22Rv1 (cell line): Measurements from ENCODE around the gene EPHA10.
"Not testable (repeated sequence)": the region's sequence is repeated elsewhere in the genome, so short reads cannot be mapped to it uniquely, and the experiment has no call there.

Source experiments
- H3K27ac ChIP-seq: fragments of 450-650 bp; 2 replicates; pipeline ENCODE4 v1.5.1; 2017
- ZFX ChIP-seq: fragments of 450-650 bp; IDR thresholded peaks from 2 replicates; pipeline ENCODE4 v1.6.1; 2017; ENCODE audit warnings: antibody characterized with exemption, borderline replicate concordance
- TF ChIP-seq, protein P1 (sequence below): fragments of 450-650 bp; IDR thresholded peaks from 2 replicates; pipeline ENCODE4 v1.5.1; 2017; ENCODE audit warnings: mild to moderate bottlenecking

Gene EPHA10

DNA sequence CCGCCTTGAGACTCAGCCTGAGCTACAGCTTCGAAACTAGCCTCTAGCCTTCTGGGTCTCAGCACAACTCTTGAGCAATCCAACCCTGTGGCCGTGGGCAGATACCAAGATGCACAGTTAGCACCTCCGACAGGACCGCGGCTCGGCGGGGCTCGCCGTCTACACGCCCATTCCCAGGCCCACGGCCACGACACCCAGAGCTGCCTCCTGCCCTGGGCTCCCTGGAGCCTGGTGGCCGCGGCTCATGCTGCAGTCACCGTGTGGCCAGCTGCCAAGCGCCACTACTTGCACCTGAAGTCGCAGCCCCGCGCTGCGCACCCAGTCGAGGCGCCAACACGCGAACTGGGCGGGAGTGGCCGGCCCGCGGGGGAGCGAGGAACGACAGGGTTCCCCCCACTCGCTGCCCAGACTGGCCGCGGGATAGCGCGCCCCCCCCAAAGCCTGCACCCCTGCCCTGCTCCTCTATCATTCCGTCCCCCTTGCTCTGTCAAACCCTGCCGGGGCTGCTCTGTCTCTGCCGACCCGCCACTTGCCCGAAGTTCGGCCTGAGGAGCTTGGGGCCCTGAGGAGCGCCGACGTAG is 73.3 kb downstream of the EPHA10 start:
- H3K27ac ChIP-seq = peak overlapping the region; percentile 83
- TF ChIP-seq, protein P1, sequence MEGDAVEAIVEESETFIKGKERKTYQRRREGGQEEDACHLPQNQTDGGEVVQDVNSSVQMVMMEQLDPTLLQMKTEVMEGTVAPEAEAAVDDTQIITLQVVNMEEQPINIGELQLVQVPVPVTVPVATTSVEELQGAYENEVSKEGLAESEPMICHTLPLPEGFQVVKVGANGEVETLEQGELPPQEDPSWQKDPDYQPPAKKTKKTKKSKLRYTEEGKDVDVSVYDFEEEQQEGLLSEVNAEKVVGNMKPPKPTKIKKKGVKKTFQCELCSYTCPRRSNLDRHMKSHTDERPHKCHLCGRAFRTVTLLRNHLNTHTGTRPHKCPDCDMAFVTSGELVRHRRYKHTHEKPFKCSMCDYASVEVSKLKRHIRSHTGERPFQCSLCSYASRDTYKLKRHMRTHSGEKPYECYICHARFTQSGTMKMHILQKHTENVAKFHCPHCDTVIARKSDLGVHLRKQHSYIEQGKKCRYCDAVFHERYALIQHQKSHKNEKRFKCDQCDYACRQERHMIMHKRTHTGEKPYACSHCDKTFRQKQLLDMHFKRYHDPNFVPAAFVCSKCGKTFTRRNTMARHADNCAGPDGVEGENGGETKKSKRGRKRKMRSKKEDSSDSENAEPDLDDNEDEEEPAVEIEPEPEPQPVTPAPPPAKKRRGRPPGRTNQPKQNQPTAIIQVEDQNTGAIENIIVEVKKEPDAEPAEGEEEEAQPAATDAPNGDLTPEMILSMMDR = no peak
- TF ChIP-seq ZFX = no peak

DNA sequence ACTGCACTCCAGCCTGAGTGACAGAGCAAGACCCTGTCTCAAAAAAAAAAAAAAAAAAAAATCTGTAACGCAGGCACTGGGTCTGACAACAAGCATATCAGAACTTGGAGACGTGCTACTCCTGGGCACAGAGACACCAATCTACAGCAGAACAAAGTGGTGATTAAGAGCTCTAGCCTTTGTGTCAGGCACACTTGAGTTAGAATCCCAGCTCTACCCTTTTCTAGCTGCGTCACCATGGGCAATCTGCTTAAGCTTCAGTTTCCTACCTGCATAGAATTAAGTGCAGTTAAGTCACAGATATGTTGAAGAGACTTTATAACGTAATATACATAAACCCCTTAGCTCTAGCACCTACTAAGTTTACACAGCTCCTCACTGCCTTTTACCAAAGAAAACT is 76.0 kb downstream of the EPHA10 start:
- TF ChIP-seq ZFX = no peak
- TF ChIP-seq, protein P1 = no peak
- no peak overlapping the region for H3K27ac ChIP-seq

DNA sequence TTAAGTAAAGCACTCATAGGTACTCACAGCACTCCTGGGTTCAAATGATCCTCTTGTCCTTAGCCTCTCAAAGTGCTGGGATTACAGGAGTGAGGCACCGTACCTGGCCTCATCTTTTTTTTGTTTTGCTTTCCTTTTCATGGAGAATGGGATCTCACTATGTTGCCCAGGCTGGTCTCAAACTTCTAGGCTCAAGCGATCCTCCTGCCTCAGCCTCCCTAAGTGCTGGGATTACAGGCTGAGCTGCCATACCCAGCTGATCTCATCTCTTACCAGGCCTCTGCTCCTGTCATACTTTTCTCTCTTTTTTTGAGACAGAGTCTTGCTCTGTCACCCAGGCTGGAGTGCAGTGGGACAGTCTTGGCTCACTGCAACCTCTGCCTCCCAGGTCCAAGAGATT is 77.2 kb downstream of the EPHA10 start:
- H3K27ac ChIP-seq = not testable (repeated sequence)

DNA sequence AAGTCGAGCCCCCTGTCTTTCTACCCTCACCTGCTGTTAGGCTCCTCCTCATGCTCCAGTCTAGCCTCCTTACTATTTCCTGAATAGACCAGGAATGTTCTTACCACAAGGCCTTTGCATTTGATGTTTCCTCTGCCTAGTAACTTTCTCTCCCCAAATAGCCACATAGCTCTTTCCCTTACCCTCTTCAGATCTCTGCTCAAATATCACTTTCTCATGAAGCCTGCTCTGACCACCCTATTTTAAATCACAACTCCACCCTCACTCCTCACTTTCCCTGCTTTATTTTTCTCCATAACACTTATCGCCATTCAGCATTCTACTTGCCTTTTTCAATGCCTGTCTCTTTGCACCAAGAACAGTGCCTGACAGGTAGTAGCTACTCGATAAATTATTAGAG is 79.2 kb downstream of the EPHA10 start:
- TF ChIP-seq ZFX = no peak
- TF ChIP-seq, protein P1 = no peak
- no peak overlapping the region for H3K27ac ChIP-seq

DNA sequence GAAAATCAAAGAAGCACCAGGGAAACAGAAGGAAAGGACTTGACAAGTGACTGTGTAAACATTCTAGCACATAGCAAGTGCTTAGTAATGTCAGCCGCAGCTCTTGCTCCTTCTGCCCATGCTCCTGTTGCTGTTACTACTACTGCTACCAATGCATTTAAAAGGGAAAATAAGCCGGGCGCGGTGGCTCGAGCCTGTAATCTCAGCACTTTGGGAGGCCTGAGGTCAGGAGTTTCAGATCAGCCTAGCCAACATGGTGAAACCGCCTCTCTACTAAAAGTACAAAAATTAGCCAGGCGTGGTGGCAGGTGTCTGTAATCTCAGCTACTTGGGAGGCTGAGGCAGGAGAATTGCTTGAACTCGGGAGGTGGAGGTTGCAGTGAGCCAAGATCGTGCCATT is 80.7 kb downstream of the EPHA10 start:
- H3K27ac ChIP-seq = not testable (repeated sequence)

DNA sequence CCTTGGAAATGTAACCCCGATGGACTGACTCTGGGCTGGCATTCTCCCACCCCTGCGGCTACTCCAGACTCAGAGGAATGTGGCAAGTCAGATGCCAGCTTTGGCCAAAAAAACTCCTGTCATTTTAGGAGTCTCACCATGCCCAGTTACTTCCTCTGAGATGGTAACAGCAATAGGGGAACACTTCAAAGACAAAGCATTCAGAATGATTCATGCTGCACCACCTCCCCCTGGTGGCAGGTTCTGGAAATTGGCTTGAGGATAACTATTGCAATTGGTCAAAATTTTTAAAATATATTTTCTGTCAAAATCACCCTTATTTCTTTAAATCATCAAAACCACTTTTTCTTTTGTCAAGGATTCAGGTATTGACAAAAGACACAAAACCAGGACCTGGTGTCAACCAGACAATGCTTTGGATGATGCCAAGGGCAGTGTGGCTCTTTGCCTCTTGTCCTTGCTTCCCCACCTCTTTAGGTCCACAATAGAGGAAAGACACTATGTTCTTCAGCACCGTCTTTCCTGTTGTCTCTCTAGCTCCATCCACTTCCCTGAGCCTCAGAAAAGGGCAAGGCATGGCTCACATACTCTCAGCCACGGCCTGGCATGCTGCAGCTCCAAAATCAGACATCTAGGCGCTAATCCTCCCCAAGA is 82.5 kb downstream of the EPHA10 start:
- no peak overlapping the region for H3K27ac ChIP-seq
- TF ChIP-seq, protein P1 = peak; percentile 91
- TF ChIP-seq ZFX = no peak

DNA sequence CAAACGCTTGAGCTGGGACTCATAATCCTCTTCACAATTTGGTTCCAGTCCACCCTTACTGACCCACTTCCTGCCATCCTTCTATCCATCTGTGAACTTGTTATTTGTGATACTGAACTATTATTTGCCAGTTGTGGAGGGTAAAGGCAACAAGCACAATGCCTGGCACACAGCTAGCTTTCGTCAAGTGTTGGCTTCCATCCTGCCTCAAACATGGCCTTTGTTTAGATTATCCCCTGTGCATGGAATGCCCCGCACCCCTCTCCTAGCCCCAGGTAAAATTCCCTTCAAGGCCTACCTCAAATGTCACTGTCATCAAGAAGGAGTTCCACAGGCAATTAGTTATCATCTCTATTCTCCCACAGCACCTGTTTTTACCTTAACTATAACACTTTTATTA is 84.0 kb downstream of the EPHA10 start:
- H3K27ac ChIP-seq = no peak overlapping the region
- TF ChIP-seq ZFX = no peak
- TF ChIP-seq, protein P1 = no peak

DNA sequence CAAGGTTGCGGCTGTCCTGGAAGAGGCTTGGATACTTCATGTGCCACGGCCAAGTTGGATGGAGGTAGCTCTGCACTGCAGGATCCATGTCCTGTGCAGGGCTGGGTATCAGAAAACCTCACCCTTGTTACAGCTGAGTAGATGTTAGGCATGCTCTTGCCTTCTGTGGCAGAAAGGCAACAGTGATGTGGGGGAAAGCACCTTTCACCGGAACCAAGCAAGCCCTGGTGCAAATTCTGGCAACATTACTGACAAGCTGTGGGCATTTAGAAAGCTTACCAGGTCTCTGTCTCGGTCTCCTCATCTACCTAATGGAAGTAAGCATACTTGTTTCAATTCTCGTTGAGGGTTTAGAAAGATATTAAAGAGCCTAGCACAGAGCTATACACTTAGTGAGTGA is 87.1 kb downstream of the EPHA10 start:
- TF ChIP-seq, protein P1 = no peak
- no peak for TF ChIP-seq ZFX
- H3K27ac ChIP-seq = no peak overlapping the region
